Astrocyte (in vitro differentiated cells and primary cell): ENCODE measurements around the gene PLEKHA1. TPM values are rescaled to one million over a fixed set of nuclear protein-coding genes. Genes with fewer than 3 reads are reported as not detected.

ENCODE experiments used
- DNase-seq: peaks from one replicate; pipeline ENCODE4 v3.0.0-alpha.2; 2010; ENCODE audit warnings: low read depth
- FAIRE-seq: peaks from 2 replicates; lab custom pipeline; 2011; peaks lifted over from hg19 to GRCh38; lab: Jason Lieb, UNC
- H2AFZ ChIP-seq: 2 replicates; pipeline ENCODE4 v1.6.0; 2012; ENCODE audit warnings: low read depth, low read length, inconsistent platforms
- H3K27ac ChIP-seq: 2 replicates; pipeline ENCODE4 v1.5.1; 2011; ENCODE audit warnings: low read depth, low read length, inconsistent platforms
- H3K27me3 ChIP-seq: 2 replicates; pipeline ENCODE4 v1.6.0; 2011; ENCODE audit warnings: low read length, inconsistent platforms; ENCODE audit not compliant: insufficient read depth
- H3K36me3 ChIP-seq: 2 replicates; pipeline ENCODE4 v1.5.1; 2011; ENCODE audit warnings: low read length, inconsistent platforms; ENCODE audit not compliant: insufficient read depth
- H3K4me1 ChIP-seq: 2 replicates; pipeline ENCODE4 v1.5.1; 2011; ENCODE audit warnings: low read length, inconsistent platforms; ENCODE audit not compliant: insufficient read depth
- H3K4me2 ChIP-seq: 2 replicates; pipeline ENCODE4 v1.6.0; 2012; ENCODE audit warnings: low read length, inconsistent platforms
- H3K4me3 ChIP-seq: 2 replicates; pipeline ENCODE4 v1.5.1; 2011; ENCODE audit warnings: low read depth, mild to moderate bottlenecking, low read length, inconsistent platforms; ENCODE audit not compliant: insufficient read depth
- H3K79me2 ChIP-seq: 2 replicates; pipeline ENCODE4 v1.6.0; 2012; ENCODE audit warnings: mild to moderate bottlenecking, low read length, inconsistent platforms; ENCODE audit not compliant: insufficient read depth
- H3K9ac ChIP-seq: 2 replicates; pipeline ENCODE4 v1.6.0; 2012; ENCODE audit warnings: mild to moderate bottlenecking, low read length, inconsistent platforms
- H3K9me3 ChIP-seq: 2 replicates; pipeline ENCODE4 v1.5.1; 2012; ENCODE audit warnings: low read depth, mild to moderate bottlenecking, low read length, inconsistent platforms; ENCODE audit not compliant: insufficient read depth
- H4K20me1 ChIP-seq: 2 replicates; pipeline ENCODE4 v1.6.0; 2012; ENCODE audit warnings: low read length, inconsistent platforms; ENCODE audit not compliant: insufficient read depth
- H3K27ac Mint-ChIP-seq: one replicate; pipeline ENCODE4 v1.8.0; 2021; ENCODE audit warnings: mild to moderate bottlenecking, mixed read lengths; ENCODE audit not compliant: unreplicated experiment
- H3K27me3 Mint-ChIP-seq: one replicate; pipeline ENCODE4 v1.8.0; 2021; ENCODE audit warnings: low read depth, mixed read lengths; ENCODE audit not compliant: unreplicated experiment
- H3K36me3 Mint-ChIP-seq: one replicate; pipeline ENCODE4 v1.8.0; 2021; ENCODE audit warnings: low read depth, mixed read lengths; ENCODE audit not compliant: unreplicated experiment
- H3K4me1 Mint-ChIP-seq: one replicate; pipeline ENCODE4 v1.8.0; 2021; ENCODE audit warnings: low read depth, mixed read lengths; ENCODE audit not compliant: unreplicated experiment
- H3K4me3 Mint-ChIP-seq: one replicate; pipeline ENCODE4 v1.8.0; 2021; ENCODE audit warnings: mild to moderate bottlenecking, moderate library complexity, mixed read lengths; ENCODE audit not compliant: unreplicated experiment
- H3K9me3 Mint-ChIP-seq: one replicate; pipeline ENCODE4 v1.8.0; 2021; ENCODE audit warnings: mild to moderate bottlenecking, mixed read lengths; ENCODE audit not compliant: unreplicated experiment
- EZH2 ChIP-seq: IDR thresholded peaks from 2 replicates; pipeline ENCODE4 v1.6.1; 2012; ENCODE audit warnings: mild to moderate bottlenecking, low read length, inconsistent platforms; ENCODE audit not compliant: insufficient read depth
- total RNA-seq: library from RNA; stranded (reverse); gene quantifications from 2 replicates; pipeline ENCODE4 v1.2.1, GENCODE V29; 2021
- TF ChIP-seq, protein P1 (sequence below): IDR thresholded peaks from 2 replicates; pipeline ENCODE4 v1.5.1; 2011; ENCODE audit warnings: low read depth, mild to moderate bottlenecking, inconsistent platforms, low read length, moderate library complexity; ENCODE audit not compliant: insufficient read depth

The PLEKHA1 gene
- total RNA-seq, 1 donor from 2014 or later = 31.7 TPM

DNA sequence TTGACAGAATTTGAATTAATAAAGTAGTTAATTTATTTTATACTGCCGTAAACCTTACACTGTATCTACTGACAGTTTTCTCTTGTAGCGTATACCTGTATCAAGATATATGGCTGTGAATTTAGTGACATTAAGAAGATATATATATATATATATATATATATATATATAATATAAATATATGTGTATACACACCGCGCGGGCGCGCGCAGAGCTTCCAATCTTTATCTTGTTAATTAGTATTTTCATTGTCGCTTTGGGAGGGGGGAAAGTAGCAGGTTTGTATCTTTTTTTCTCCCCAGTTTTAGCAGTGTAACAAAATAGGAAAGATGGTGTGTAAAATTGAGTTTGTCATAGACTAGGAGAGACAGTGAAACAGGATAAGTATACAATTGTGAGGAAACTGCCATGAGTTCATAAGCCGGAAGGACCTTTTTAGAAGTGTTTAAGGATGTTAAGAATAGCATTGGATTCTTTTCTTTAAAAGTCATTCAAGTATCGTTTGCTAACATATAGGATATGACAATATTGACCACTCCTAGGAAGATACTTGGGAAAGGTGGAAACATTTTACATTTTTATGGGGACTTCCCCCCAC lies 2.0 kb downstream of the PLEKHA1 start:
- H3K9me3 Mint-ChIP-seq = no peaks in the 10 kb centered on the region
- TF ChIP-seq, protein P1, sequence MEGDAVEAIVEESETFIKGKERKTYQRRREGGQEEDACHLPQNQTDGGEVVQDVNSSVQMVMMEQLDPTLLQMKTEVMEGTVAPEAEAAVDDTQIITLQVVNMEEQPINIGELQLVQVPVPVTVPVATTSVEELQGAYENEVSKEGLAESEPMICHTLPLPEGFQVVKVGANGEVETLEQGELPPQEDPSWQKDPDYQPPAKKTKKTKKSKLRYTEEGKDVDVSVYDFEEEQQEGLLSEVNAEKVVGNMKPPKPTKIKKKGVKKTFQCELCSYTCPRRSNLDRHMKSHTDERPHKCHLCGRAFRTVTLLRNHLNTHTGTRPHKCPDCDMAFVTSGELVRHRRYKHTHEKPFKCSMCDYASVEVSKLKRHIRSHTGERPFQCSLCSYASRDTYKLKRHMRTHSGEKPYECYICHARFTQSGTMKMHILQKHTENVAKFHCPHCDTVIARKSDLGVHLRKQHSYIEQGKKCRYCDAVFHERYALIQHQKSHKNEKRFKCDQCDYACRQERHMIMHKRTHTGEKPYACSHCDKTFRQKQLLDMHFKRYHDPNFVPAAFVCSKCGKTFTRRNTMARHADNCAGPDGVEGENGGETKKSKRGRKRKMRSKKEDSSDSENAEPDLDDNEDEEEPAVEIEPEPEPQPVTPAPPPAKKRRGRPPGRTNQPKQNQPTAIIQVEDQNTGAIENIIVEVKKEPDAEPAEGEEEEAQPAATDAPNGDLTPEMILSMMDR = no peak
- no peak for TF ChIP-seq EZH2
- H3K4me3 Mint-ChIP-seq = peak overlapping the region; percentile 55
- no peak for DNase-seq
- peaks cover 18% of the 10 kb centered on the region for H3K4me1 Mint-ChIP-seq
- no peak overlapping the region for H3K9ac ChIP-seq
- H3K27ac ChIP-seq = no peak overlapping the region
- H2AFZ ChIP-seq = no peak overlapping the region
- H3K36me3 Mint-ChIP-seq = peaks cover 9% of the 10 kb centered on the region
- no peaks in the 10 kb centered on the region for H3K27me3 ChIP-seq
- H4K20me1 ChIP-seq = peaks cover 41% of the 10 kb centered on the region
- no peak overlapping the region for H3K27ac Mint-ChIP-seq
- no peaks in the 10 kb centered on the region for H3K36me3 ChIP-seq
- H3K4me1 ChIP-seq = peaks cover 19% of the 10 kb centered on the region
- no peak overlapping the region for H3K4me2 ChIP-seq
- no peaks in the 10 kb centered on the region for H3K27me3 Mint-ChIP-seq
- no peaks in the 10 kb centered on the region for H3K9me3 ChIP-seq
- no peak for FAIRE-seq
- no peak overlapping the region for H3K4me3 ChIP-seq
- H3K79me2 ChIP-seq = peaks cover 48% of the 10 kb centered on the region

GRCh38 chr10:122379041-122379440 lies 4.5 kb downstream of the PLEKHA1 start:
- no peaks in the 10 kb centered on the region for H3K9me3 Mint-ChIP-seq

GRCh38 chr10:122379537-122379936 lies 5.0 kb downstream of the PLEKHA1 start:
- H3K27ac ChIP-seq = no peak overlapping the region
- H3K79me2 ChIP-seq = peaks cover 54% of the 10 kb centered on the region
- no peak overlapping the region for H3K4me3 ChIP-seq
- Mint-ChIP-seq H3K27me3 (no peaks in the 10 kb centered on the region), H3K4me3 (no peak overlapping the region), H3K27ac (no peak overlapping the region), H3K36me3 (peaks cover 9% of the 10 kb centered on the region), H3K4me1 (peaks cover 10% of the 10 kb centered on the region), H3K9me3 (no peaks in the 10 kb centered on the region)
- H3K9me3 ChIP-seq = no peaks in the 10 kb centered on the region
- peaks cover 10% of the 10 kb centered on the region for H3K4me1 ChIP-seq
- no peak overlapping the region for H2AFZ ChIP-seq
- FAIRE-seq (no peak), DNase-seq (no peak)
- H3K36me3 ChIP-seq = no peaks in the 10 kb centered on the region
- H3K9ac ChIP-seq = no peak overlapping the region
- H3K27me3 ChIP-seq = no peaks in the 10 kb centered on the region
- TF ChIP-seq, protein P1 = no peak
- no peak for TF ChIP-seq EZH2
- H4K20me1 ChIP-seq = peaks cover 48% of the 10 kb centered on the region
- no peak overlapping the region for H3K4me2 ChIP-seq

More at GRCh38 chr10:122379041-122379440, 4.5 kb downstream of the PLEKHA1 start:
- H3K4me2 ChIP-seq = no peak overlapping the region
- TF ChIP-seq EZH2 = no peak
- TF ChIP-seq, protein P1 = no peak
- H3K9me3 ChIP-seq = no peaks in the 10 kb centered on the region
- Mint-ChIP-seq H3K4me1 (peaks cover 10% of the 10 kb centered on the region), H3K36me3 (peaks cover 9% of the 10 kb centered on the region), H3K27ac (no peak overlapping the region), H3K27me3 (no peaks in the 10 kb centered on the region), H3K4me3 (no peak overlapping the region)
- H3K27me3 ChIP-seq = no peaks in the 10 kb centered on the region
- peaks cover 11% of the 10 kb centered on the region for H3K4me1 ChIP-seq
- H3K4me3 ChIP-seq = no peak overlapping the region
- H4K20me1 ChIP-seq = peaks cover 46% of the 10 kb centered on the region
- no peak for FAIRE-seq
- H3K9ac ChIP-seq = no peak overlapping the region
- DNase-seq = no peak
- H3K36me3 ChIP-seq = no peaks in the 10 kb centered on the region
- no peak overlapping the region for H2AFZ ChIP-seq
- H3K27ac ChIP-seq = no peak overlapping the region
- peaks cover 54% of the 10 kb centered on the region for H3K79me2 ChIP-seq
